Astrocyte of the spinal cord (primary cell): Measurements from ENCODE around the gene RNFT2.

ENCODE experiments used
- DNase-seq: peaks from one replicate; pipeline ENCODE4 v3.0.0; 2011; ENCODE audit warnings: low read depth, low spot score
- H3K4me3 ChIP-seq: 2 replicates; pipeline ENCODE4 v1.5.1; 2011; ENCODE audit warnings: low read depth, mild to moderate bottlenecking, low read length, moderate library complexity
- in situ Hi-C: cut with HindIII; loops from 2 replicates; pipeline ENCODE4 v1.10.0; 2017; ENCODE audit warnings: low sequenced_read_pairs
- TF ChIP-seq, protein P1 (sequence below): IDR thresholded peaks from 2 replicates; pipeline ENCODE4 v1.5.1; 2012; ENCODE audit warnings: low read depth, mild to moderate bottlenecking, low read length, inconsistent platforms

RNFT2 gene

GRCh38 chr12:116818341-116818856, 80.3 kb downstream of the RNFT2 start:
- DNase-seq: no peak
- in situ Hi-C loops: no loop called here
- peak overlapping the region; percentile 73 for H3K4me3 ChIP-seq
- TF ChIP-seq, protein P1, sequence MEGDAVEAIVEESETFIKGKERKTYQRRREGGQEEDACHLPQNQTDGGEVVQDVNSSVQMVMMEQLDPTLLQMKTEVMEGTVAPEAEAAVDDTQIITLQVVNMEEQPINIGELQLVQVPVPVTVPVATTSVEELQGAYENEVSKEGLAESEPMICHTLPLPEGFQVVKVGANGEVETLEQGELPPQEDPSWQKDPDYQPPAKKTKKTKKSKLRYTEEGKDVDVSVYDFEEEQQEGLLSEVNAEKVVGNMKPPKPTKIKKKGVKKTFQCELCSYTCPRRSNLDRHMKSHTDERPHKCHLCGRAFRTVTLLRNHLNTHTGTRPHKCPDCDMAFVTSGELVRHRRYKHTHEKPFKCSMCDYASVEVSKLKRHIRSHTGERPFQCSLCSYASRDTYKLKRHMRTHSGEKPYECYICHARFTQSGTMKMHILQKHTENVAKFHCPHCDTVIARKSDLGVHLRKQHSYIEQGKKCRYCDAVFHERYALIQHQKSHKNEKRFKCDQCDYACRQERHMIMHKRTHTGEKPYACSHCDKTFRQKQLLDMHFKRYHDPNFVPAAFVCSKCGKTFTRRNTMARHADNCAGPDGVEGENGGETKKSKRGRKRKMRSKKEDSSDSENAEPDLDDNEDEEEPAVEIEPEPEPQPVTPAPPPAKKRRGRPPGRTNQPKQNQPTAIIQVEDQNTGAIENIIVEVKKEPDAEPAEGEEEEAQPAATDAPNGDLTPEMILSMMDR: no peak

GRCh38 chr12:116818948-116819832, 81.1 kb downstream of the RNFT2 start:
- in situ Hi-C loops: no loop called here
- TF ChIP-seq, protein P1: no peak
- peak; percentile 96 for DNase-seq
- H3K4me3 ChIP-seq: peak overlapping the region; percentile 73

GRCh38 chr12:116820064-116820656, 82.0 kb downstream of the RNFT2 start:
- no peak overlapping the region for H3K4me3 ChIP-seq
- TF ChIP-seq, protein P1: no peak
- DNase-seq: no peak
- in situ Hi-C loops: no loop called here

DNA sequence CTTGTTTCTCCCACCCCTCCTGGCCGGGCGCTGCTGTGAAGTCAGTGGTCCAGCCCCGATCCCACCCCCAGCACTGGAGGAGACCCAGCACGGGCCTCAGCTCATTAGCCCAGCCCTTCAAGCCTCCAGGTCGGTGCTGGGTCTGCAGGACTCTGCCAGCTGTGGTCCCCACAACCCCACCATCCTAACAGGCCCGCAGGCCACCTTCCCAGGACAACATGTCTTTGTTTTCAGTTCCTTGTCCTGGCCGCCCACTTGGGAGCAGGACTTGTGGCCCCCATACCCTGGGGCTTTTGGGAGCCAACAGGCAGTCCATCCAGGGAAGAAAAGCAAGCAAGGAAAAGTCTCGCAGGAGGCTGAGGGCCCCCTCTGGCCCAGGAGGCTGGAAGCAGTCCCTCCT, 83.2 kb downstream of the RNFT2 start:
- TF ChIP-seq, protein P1: no peak
- no peak for DNase-seq
- in situ Hi-C loops: no loop called here
- no peak overlapping the region for H3K4me3 ChIP-seq

DNA sequence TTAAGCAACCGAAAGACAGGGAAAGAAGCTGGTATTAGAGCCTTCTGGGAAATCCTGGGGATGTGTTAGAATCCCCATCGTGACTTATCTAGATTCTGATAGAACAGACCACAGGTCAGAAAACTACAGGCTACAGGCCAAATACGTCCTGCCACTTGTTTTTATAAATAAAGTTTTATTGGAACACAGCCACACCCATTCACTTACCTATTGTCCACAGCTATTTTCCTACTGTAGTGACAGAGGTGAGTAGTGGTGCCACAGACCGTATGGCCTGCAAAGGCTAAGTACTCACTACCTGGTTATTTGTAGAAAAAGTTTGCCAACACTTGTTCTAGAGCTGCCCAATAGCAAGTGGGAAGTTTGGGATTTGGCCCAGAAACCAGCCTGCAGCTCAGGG, 89.3 kb downstream of the RNFT2 start:
- in situ Hi-C loops: no loop called here
- TF ChIP-seq, protein P1: no peak
- no peak overlapping the region for H3K4me3 ChIP-seq
- DNase-seq: no peak

DNA sequence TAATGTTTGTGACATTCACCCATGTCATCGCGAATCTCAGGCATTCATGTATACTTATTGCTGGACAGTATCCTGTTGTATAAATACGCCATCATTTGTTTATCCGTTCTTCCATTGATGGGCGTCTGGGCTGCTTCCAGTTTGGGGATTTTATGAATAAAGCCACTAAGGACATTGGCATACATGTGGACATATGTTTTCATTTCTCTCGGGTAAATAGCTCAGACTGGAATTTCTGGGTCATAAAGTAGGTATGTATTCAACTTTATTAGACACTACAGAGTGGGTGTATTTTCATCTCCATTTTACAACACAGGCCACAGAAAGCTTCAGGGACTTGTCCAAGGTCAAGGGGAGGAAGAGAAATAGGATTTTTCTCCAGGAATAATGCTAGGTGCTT, 94.2 kb downstream of the RNFT2 start:
- no peak overlapping the region for H3K4me3 ChIP-seq
- TF ChIP-seq, protein P1: no peak
- no peak for DNase-seq
- in situ Hi-C loops: no loop called here
